ENCODE measurements around the gene NDUFC1.

Gene NDUFC1

DNA sequence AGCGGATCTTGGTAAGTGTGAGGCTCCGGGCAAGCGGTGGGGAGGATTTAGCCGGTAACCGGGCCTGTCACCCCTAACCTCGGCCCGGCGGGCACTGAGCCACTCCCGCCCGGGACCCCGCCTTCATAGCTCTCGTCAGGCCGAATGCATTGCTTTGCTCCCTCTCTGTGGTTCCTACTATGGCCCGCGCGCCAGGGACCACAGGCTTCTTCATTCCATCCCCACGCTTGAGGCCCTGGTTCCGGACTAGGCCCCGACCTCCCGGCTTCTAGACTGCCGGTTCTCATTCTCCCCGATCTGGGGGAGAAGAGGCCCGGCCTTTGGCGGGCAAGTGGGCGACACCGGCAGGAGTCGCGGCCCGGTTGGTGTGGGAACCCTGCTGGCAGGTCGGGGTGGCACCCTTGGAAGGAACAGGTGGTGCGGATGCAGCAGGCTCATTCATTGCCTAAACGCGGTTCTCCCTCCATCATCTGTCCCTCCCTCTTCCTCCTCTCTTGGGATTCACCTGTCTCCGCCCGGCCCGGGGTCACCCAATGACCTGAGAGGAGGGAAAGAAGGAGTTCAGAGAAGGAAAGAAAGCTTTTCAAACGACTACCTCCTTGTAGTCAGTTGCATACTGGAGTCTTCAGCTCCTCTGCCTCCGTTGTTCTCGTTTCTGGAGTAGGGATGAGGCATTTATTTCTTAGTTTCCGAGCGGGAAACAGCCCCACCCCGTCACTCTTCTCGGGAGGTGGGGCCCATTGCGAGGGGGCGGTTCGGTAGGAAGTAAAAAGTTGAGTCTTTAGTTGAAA is at the start of gene NDUFC1:
Gene NDUFC1, minus strand, starts transcription at position 657 of the 791 bp plus-strand sequence. CDS start 6,679 bp downstream, outside the sequence.
- Histone ChIP-seq H3K27ac (peak within 1 kb of the TSS; percentile 88), H3K4me3 (ENCODE audit: low read depth in 1 of 2, low read length in 1 of 2) (peak within 1 kb of the TSS; percentile 83 to 100), H3K9me3 (no peaks in the 10 kb centered on the region), H3K4me1 (ENCODE audit: control insufficient read depth in 1 of 2, insufficient read depth in 1 of 2, low read depth in 1 of 2, low read length in 1 of 2) (peaks cover 29 to 40% of the 10 kb centered on the region in 2 experiments), H3K27me3 (no peaks in the 10 kb centered on the region), H3K36me3 (no peaks in the 10 kb centered on the region)
- TF ChIP-seq, protein P1, sequence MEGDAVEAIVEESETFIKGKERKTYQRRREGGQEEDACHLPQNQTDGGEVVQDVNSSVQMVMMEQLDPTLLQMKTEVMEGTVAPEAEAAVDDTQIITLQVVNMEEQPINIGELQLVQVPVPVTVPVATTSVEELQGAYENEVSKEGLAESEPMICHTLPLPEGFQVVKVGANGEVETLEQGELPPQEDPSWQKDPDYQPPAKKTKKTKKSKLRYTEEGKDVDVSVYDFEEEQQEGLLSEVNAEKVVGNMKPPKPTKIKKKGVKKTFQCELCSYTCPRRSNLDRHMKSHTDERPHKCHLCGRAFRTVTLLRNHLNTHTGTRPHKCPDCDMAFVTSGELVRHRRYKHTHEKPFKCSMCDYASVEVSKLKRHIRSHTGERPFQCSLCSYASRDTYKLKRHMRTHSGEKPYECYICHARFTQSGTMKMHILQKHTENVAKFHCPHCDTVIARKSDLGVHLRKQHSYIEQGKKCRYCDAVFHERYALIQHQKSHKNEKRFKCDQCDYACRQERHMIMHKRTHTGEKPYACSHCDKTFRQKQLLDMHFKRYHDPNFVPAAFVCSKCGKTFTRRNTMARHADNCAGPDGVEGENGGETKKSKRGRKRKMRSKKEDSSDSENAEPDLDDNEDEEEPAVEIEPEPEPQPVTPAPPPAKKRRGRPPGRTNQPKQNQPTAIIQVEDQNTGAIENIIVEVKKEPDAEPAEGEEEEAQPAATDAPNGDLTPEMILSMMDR (IDR thresholded peaks at IDR 0.05): peak; percentile 17

DNA sequence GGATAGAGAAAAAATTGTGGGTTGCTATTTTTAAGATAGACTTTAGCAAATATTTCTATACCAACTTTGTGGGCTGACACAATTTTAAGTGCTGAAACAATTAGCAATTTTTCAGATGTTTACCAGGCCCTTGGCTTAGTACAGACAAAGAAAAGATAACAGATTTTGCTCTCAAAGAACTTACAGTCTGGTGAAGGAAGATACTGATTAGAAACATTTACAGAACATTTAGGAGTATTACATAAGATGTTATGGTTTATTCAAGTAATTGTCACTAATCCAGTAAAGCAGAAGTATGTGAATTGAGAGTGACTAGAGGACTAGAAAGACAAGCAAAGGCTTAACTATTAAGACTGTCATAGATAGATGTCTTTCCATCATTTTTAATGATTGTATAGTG is 35.3 kb upstream of the NDUFC1 start:
- H3K27ac ChIP-seq: no peak overlapping the region
- H3K4me3 ChIP-seq (ENCODE audit: low read depth in 1 of 2, low read length in 1 of 2): no peak overlapping the region
- H3K9me3 ChIP-seq: no peaks in the 10 kb centered on the region
- no peaks in the 10 kb centered on the region for H3K4me1 ChIP-seq (ENCODE audit: control insufficient read depth in 1 of 2, insufficient read depth in 1 of 2, low read depth in 1 of 2, low read length in 1 of 2)
- TF ChIP-seq, protein P1 (IDR thresholded peaks at IDR 0.05): no peak
- no peaks in the 10 kb centered on the region for H3K27me3 ChIP-seq
- peaks cover 6% of the 10 kb centered on the region for H3K36me3 ChIP-seq

DNA sequence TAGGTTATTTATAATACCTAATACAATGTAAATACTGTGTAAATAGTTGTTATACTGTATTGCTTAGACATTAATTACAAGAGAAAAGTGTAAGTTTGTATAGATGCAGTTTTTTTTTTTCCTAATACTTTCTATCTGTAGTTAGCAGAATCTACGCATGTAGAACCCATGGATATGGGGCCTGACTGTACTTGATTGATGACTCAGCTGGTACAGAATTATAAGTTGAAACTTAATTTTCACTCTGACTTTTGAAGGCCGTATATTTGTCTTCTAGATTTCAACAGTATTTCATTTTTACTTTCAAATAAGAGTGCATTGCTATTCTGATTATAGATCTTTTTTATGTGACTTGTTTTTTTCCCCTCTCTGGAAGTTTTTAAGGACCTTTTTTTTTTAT is 30.8 kb upstream of the NDUFC1 start:
- Histone ChIP-seq H3K9me3 (no peaks in the 10 kb centered on the region), H3K36me3 (peaks cover 6% of the 10 kb centered on the region), H3K27ac (no peak overlapping the region), H3K27me3 (no peaks in the 10 kb centered on the region), H3K4me3 (ENCODE audit: low read depth in 1 of 2, low read length in 1 of 2) (no peak overlapping the region), H3K4me1 (ENCODE audit: control insufficient read depth in 1 of 2, insufficient read depth in 1 of 2, low read depth in 1 of 2, low read length in 1 of 2) (no peaks in the 10 kb centered on the region)
- TF ChIP-seq, protein P1 (IDR thresholded peaks at IDR 0.05): no peak

DNA sequence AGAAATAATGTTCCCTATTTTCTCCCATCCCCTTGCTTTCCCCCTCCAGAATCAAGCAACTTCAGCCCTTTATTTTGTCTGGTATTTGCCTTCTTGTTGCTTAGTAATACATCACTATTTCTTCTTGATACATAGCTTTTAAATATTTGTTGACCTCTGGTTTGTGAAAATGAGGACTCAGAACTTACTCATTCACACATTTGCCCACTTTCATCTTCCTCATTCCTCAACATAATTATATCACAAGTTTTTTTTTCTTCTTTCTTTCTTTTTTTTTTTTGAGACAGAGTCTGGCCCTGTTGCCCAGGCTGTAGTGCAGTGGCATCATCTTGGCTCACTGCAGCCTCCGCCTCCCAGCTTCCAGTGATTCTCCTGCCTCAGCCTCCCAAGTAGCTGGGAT is 28.9 kb upstream of the NDUFC1 start:
- no peak overlapping the region for H3K4me3 ChIP-seq (ENCODE audit: low read depth in 1 of 2, low read length in 1 of 2)
- no peak overlapping the region for H3K27ac ChIP-seq
- H3K27me3 ChIP-seq: no peaks in the 10 kb centered on the region
- no peaks in the 10 kb centered on the region for H3K9me3 ChIP-seq
- no peaks in the 10 kb centered on the region for H3K4me1 ChIP-seq (ENCODE audit: control insufficient read depth in 1 of 2, insufficient read depth in 1 of 2, low read depth in 1 of 2, low read length in 1 of 2)
- peaks cover 6% of the 10 kb centered on the region for H3K36me3 ChIP-seq
- TF ChIP-seq, protein P1 (IDR thresholded peaks at IDR 0.05): no peak

DNA sequence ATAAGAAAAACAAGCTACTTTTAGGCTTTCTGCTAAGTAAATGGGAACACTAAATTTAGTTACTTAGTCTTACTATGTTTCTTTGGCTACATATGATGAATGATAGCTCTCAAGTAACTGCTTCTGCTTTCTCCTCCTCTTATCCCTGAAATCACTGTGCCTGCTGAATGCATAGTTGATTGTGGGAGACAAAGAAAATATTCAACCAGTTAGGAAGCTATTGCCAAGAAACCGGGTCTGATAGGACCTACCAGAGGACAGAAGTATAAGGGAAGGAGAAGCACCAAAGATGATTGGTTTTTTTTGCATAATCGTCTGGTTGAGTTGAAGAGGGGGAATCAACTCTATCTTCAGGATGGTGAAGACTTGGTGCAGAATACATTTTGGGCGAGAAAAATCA is 28.0 kb upstream of the NDUFC1 start:
- no peak overlapping the region for H3K27ac ChIP-seq
- H3K9me3 ChIP-seq: no peaks in the 10 kb centered on the region
- no peaks in the 10 kb centered on the region for H3K27me3 ChIP-seq
- no peaks in the 10 kb centered on the region for H3K4me1 ChIP-seq (ENCODE audit: control insufficient read depth in 1 of 2, insufficient read depth in 1 of 2, low read depth in 1 of 2, low read length in 1 of 2)
- TF ChIP-seq, protein P1 (IDR thresholded peaks at IDR 0.05): no peak
- H3K36me3 ChIP-seq: peaks cover 6% of the 10 kb centered on the region
- no peak overlapping the region for H3K4me3 ChIP-seq (ENCODE audit: low read depth in 1 of 2, low read length in 1 of 2)

Measured in neutrophil (primary cell).